Measurements from ENCODE around the gene TSKS. TPM values are rescaled to one million over a fixed set of nuclear protein-coding genes. Genes with fewer than 3 reads are reported as not detected.
A peak's percentile ranks its signal among the peaks of the same experiment; 100 is the strongest.

Gene TSKS
- total and polyA plus RNA-seq, 10 of the 15 experiments (the other 5 are each of a cell fraction or from before 2014, with no cell fraction given) = not detected

DNA sequence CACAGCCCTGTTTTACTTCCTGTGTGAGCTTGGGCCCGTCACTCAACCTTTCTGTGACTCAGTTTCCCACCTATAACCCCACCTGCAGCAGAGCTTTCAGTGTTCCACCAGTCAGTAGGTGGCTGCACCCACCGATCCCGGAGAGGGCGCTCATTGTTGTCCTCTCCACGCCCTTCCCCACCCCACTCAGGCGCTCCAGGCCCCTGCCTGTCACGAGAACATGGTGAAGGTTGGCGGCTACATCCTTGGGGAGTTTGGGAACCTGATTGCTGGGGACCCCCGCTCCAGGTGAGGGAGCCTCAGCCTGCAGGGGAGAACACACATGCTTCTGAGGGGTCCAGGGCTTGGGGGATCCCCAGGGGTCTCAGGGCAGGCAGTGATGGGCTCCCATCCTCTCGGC, 37.7 kb upstream of the TSKS start (continued):
- TF ChIP-seq ZNF592 (IDR thresholded peaks at IDR 0.05) (no peak), POLR2A (IDR thresholded peaks at IDR 0.05; ENCODE audit: low read depth, low read length) (no peak), ZSCAN29 (IDR thresholded peaks at IDR 0.05) (no peak), HDGF (IDR thresholded peaks at IDR 0.05) (no peak), KDM1A (IDR thresholded peaks at IDR 0.05; ENCODE audit: borderline replicate concordance) (no peak), ETV6 (conservative IDR thresholded peaks at IDR 0.05 in 1 of 2, IDR thresholded peaks at IDR 0.05 in 1 of 2; ENCODE audit: borderline replicate concordance in 1 of 2, low read depth in 1 of 2) (no peak), KAT2A (conservative IDR thresholded peaks at IDR 0.05; ENCODE audit: control insufficient read depth, low read depth, low read length) (no peak)

GRCh38 chr19:49799798-49800376, 36.8 kb upstream of the TSKS start:
- ATAC-seq = no peak
- intact Hi-C loops (cut with micrococcal nuclease; ENCODE audit: unreplicated experiment) (no loop called here), in situ Hi-C loops (cut with MboI) (no loop called here)
- Histone ChIP-seq H3K79me2 (ENCODE audit: control insufficient read depth, insufficient read depth, low read length) (no peaks in the 10 kb centered on the region), H3K27ac (ENCODE audit: control insufficient read depth, insufficient read depth) (no peak overlapping the region), H3K9me3 (replicated peaks; ENCODE audit: control insufficient read depth, insufficient read depth, low read length) (no peaks in the 10 kb centered on the region), H4K20me1 (ENCODE audit: control insufficient read depth, insufficient read depth) (no peaks in the 10 kb centered on the region), H3K36me3 (ENCODE audit: control insufficient read depth in 2 of 2, insufficient read depth in 2 of 2, low read length in 1 of 2) (peaks cover 18 to 40% of the 10 kb centered on the region in 2 experiments; a peak in 3 of 4 replicates), H3K4me1 (ENCODE audit: control insufficient read depth, insufficient read depth, low read length) (no peaks in the 10 kb centered on the region), H2AFZ (ENCODE audit: control insufficient read depth, low read depth, low read length) (no peak overlapping the region), H3K4me2 (ENCODE audit: control insufficient read depth, insufficient read depth) (no peak overlapping the region), H3K27me3 (replicated peaks in 1 of 2; ENCODE audit: control insufficient read depth in 2 of 2, insufficient read depth in 2 of 2, low read length in 1 of 2) (no peaks in the 10 kb centered on the region), H3K4me3 (no peak overlapping the region), H3K9ac (ENCODE audit: control insufficient read depth, insufficient read depth, low read length) (no peak overlapping the region)
- FAIRE-seq = no peak
- no TSS peak for BruUV-seq (replicated peaks)
- 98% methylated on average over 25 of the region's 25 CpGs for WGBS (ENCODE audit: insufficient coverage, insufficient replicate concordance, low lambda C conversion rate, missing lambda C conversion rate)
- ChIA-PET SMC1A (ENCODE audit: uncharacterized antibody, unreplicated experiment) (no interaction called here), CTCF (no interaction called here), RAD21 (ENCODE audit: unreplicated experiment) (no interaction called here), POLR2A (interaction anchor here (0.6 kb wide), 1 partner anchor 272 kb away, joined by 3 read pairs; the partner anchor contains the start of gene RCN3)
- DNase-seq (ENCODE audit: low read depth, low spot score) = no peak
- TF ChIP-seq EGR1 (IDR thresholded peaks at IDR 0.05; ENCODE audit: borderline replicate concordance in 1 of 2, low read depth in 2 of 2, low read length in 2 of 2) (no peak), GATAD2B (conservative IDR thresholded peaks at IDR 0.05; ENCODE audit: low read depth) (no peak), CTCF (IDR thresholded peaks at IDR 0.05 in 2 of 3, conservative IDR thresholded peaks at IDR 0.05 in 1 of 3; ENCODE audit: control insufficient read depth in 2 of 3, extremely low read depth in 1 of 3, insufficient read depth in 1 of 3, low read depth in 3 of 3, low read length in 3 of 3) (peak in 1 of 3 experiments; percentile 27; a peak in 1 of 6 replicates)
